ENCODE measurements around the gene STX17.

GRCh38 chr9:99876190-99876589 lies 30.3 kb upstream of the STX17 start:
- TF ChIP-seq CTCF (IDR thresholded peaks at IDR 0.05) (no peak), EP300 (IDR thresholded peaks at IDR 0.05) (no peak)

Data from stomach (tissue), 4 donors.